Activated T-cell treated with anti-CD3 and anti-CD28 coated beads, Interleukin-2, amount 50 U/mL, for 24 hours (primary cell): Measurements from ENCODE around the gene RASSF3.
A peak's percentile ranks its signal among the peaks of the same experiment; 100 is the strongest.

Experiments used
- DNase-seq: peaks from one replicate; pipeline ENCODE4 v3.0.0-alpha.2; 2020
- H3K27ac Mint-ChIP-seq: 2 replicates; pipeline ENCODE4 v1.8.0; 2020; ENCODE audit warnings: mild to moderate bottlenecking, mixed read lengths
- H3K27me3 Mint-ChIP-seq: 2 replicates; pipeline ENCODE4 v1.8.0; 2020; ENCODE audit warnings: mixed read lengths
- H3K36me3 Mint-ChIP-seq: 2 replicates; pipeline ENCODE4 v1.8.0; 2020; ENCODE audit warnings: low read depth, mixed read lengths
- H3K4me1 Mint-ChIP-seq: 2 replicates; pipeline ENCODE4 v1.8.0; 2020; ENCODE audit warnings: low read depth, mixed read lengths
- H3K4me3 Mint-ChIP-seq: 2 replicates; pipeline ENCODE4 v1.8.0; 2020; ENCODE audit warnings: mild to moderate bottlenecking, moderate library complexity, mixed read lengths
- H3K9me3 Mint-ChIP-seq: 2 replicates; pipeline ENCODE4 v1.8.0; 2020; ENCODE audit warnings: mixed read lengths

Gene RASSF3

GRCh38 chr12:64610079-64610659 is at the start of gene RASSF3:
Gene RASSF3 (plus strand): TSS chr12:64610495. CDS start chr12:64610633, 138 bp downstream.
- no peaks in the 10 kb centered on the region for H3K9me3 Mint-ChIP-seq
- peak within 1 kb of the TSS; percentile 96 for H3K4me3 Mint-ChIP-seq
- no peaks in the 10 kb centered on the region for H3K27me3 Mint-ChIP-seq
- H3K4me1 Mint-ChIP-seq: peaks cover 47% of the 10 kb centered on the region
- H3K36me3 Mint-ChIP-seq: peaks cover 45% of the 10 kb centered on the region
- H3K27ac Mint-ChIP-seq: peak within 1 kb of the TSS; percentile 96
- peak; percentile 81 for DNase-seq

GRCh38 chr12:64561302-64562136 is 48.8 kb upstream of the RASSF3 start:
- peaks cover 4% of the 10 kb centered on the region for H3K4me1 Mint-ChIP-seq
- H3K9me3 Mint-ChIP-seq: no peaks in the 10 kb centered on the region
- DNase-seq: no peak
- no peaks in the 10 kb centered on the region for H3K27me3 Mint-ChIP-seq
- H3K4me3 Mint-ChIP-seq: no peak overlapping the region
- no peak overlapping the region for H3K27ac Mint-ChIP-seq
- H3K36me3 Mint-ChIP-seq: no peaks in the 10 kb centered on the region

- no peak overlapping the region for H3K27ac Mint-ChIP-seq
- peaks cover 18% of the 10 kb centered on the region for H3K4me1 Mint-ChIP-seq
- no peak for DNase-seq
- H3K36me3 Mint-ChIP-seq: no peaks in the 10 kb centered on the region
- no peaks in the 10 kb centered on the region for H3K9me3 Mint-ChIP-seq
- H3K27me3 Mint-ChIP-seq: no peaks in the 10 kb centered on the region
- no peak overlapping the region for H3K4me3 Mint-ChIP-seq
These were observed 44.2 kb upstream of the RASSF3 start for GRCh38 chr12:64566122-64566521.

DNA sequence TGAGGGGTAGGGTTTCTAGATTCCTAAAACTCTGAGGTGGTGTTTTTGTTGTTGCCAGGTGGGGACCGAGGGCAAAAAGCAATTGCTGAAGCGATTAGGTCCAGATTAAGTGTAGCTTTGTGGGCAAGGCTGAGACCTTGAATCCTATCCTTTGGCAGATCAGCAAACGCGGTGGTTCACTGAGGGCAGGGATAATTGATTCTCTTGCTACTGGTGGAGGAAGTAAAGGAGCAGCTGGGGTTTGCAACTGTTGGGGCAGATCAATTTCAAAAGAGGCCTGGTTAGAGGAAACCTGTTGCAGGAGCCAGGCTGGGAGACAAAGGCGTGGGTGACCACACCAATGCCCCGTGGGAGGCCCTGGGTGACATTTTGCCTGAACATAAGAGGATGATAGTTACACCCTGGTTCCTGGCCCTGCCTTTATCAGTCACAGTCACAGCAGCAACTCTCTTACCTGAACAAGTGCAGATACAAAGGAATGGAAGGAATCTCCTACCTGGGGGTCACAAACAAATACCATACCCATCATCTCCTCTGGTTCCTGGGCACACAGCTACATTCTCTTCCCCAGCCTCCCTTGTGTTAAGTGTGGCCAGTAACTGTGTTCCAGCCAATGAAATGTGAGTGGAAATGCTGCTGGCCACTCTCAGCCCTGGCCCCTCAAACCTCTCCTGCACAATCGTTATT is 43.3 kb upstream of the RASSF3 start:
- Mint-ChIP-seq H3K27me3 (no peaks in the 10 kb centered on the region), H3K9me3 (no peaks in the 10 kb centered on the region), H3K4me1 (peaks cover 24% of the 10 kb centered on the region), H3K36me3 (no peaks in the 10 kb centered on the region), H3K4me3 (no peak overlapping the region), H3K27ac (no peak overlapping the region)
- DNase-seq: no peak

- Mint-ChIP-seq H3K27me3 (no peaks in the 10 kb centered on the region), H3K9me3 (no peaks in the 10 kb centered on the region), H3K4me3 (no peak overlapping the region), H3K4me1 (peaks cover 25% of the 10 kb centered on the region), H3K36me3 (no peaks in the 10 kb centered on the region), H3K27ac (no peak overlapping the region)
- DNase-seq: no peak
These were observed 42.7 kb upstream of the RASSF3 start for GRCh38 chr12:64567570-64567969.

- H3K27me3 Mint-ChIP-seq: no peaks in the 10 kb centered on the region
These were observed 42.0 kb upstream of the RASSF3 start for GRCh38 chr12:64568298-64568697.

GRCh38 chr12:64569923-64570691 is 40.2 kb upstream of the RASSF3 start:
- DNase-seq: no peak
- Mint-ChIP-seq H3K4me3 (no peak overlapping the region), H3K9me3 (no peaks in the 10 kb centered on the region), H3K36me3 (no peaks in the 10 kb centered on the region), H3K27me3 (no peaks in the 10 kb centered on the region), H3K4me1 (peaks cover 25% of the 10 kb centered on the region), H3K27ac (no peak overlapping the region)

More at GRCh38 chr12:64568298-64568697, 42.0 kb upstream of the RASSF3 start:
- Mint-ChIP-seq H3K36me3 (no peaks in the 10 kb centered on the region), H3K9me3 (no peaks in the 10 kb centered on the region), H3K27ac (no peak overlapping the region), H3K4me3 (no peak overlapping the region), H3K4me1 (peaks cover 25% of the 10 kb centered on the region)
- no peak for DNase-seq

GRCh38 chr12:64571411-64571810 is 38.9 kb upstream of the RASSF3 start:
- Mint-ChIP-seq H3K36me3 (no peaks in the 10 kb centered on the region), H3K27me3 (no peaks in the 10 kb centered on the region), H3K9me3 (peaks cover 5% of the 10 kb centered on the region), H3K27ac (peak overlapping the region; percentile 53), H3K4me1 (peaks cover 25% of the 10 kb centered on the region), H3K4me3 (no peak overlapping the region)
- no peak for DNase-seq

DNA sequence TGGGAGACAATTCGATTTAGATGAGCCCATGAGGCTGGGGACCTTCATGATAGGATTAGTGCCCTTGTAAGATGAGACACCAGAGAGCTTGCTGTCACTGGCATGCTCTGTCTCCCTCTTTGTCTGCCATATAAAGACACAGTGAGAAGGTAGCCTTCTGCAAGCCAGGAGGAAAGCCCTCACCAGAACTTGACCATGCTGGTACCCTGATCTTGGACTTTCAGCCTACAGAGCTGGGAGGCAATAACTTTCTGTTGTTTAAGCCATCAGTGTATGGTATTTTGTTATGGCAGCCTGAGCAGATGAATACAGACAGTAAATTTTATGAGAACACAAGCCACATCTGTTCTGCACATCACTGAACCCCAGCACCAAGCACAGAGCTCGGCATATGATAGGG is 38.1 kb upstream of the RASSF3 start:
- H3K27ac Mint-ChIP-seq: no peak overlapping the region
- no peaks in the 10 kb centered on the region for H3K36me3 Mint-ChIP-seq
- no peaks in the 10 kb centered on the region for H3K27me3 Mint-ChIP-seq
- H3K4me3 Mint-ChIP-seq: no peak overlapping the region
- peaks cover 23% of the 10 kb centered on the region for H3K4me1 Mint-ChIP-seq
- peaks cover 5% of the 10 kb centered on the region for H3K9me3 Mint-ChIP-seq
- DNase-seq: no peak

DNA sequence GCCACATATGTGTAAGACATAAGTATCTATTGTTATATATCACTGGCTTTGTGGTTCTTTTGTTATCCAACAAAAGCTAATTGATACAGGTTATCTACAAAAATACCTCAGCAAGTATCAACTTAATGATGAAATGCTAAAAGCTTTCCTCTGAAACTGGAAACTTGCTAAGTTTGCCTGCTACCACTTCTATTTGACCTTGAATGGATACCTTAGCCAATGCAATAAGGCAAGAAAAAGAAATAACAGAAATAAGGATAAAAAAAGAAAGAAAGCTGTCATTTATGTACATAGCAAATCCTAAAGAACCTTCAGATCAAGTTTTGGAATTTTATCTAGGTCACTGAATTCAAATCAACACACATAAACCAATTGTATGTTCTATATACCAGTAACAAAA is 35.5 kb upstream of the RASSF3 start:
- DNase-seq: no peak
- no peaks in the 10 kb centered on the region for H3K36me3 Mint-ChIP-seq
- peaks cover 5% of the 10 kb centered on the region for H3K9me3 Mint-ChIP-seq
- H3K27ac Mint-ChIP-seq: no peak overlapping the region
- H3K4me3 Mint-ChIP-seq: no peak overlapping the region
- H3K4me1 Mint-ChIP-seq: peaks cover 12% of the 10 kb centered on the region
- no peaks in the 10 kb centered on the region for H3K27me3 Mint-ChIP-seq

GRCh38 chr12:64577046-64577445 is 33.2 kb upstream of the RASSF3 start:
- peaks cover 5% of the 10 kb centered on the region for H3K9me3 Mint-ChIP-seq
- no peak overlapping the region for H3K27ac Mint-ChIP-seq
- H3K36me3 Mint-ChIP-seq: no peaks in the 10 kb centered on the region
- no peaks in the 10 kb centered on the region for H3K4me1 Mint-ChIP-seq
- DNase-seq: no peak
- H3K27me3 Mint-ChIP-seq: no peaks in the 10 kb centered on the region
- no peak overlapping the region for H3K4me3 Mint-ChIP-seq

DNA sequence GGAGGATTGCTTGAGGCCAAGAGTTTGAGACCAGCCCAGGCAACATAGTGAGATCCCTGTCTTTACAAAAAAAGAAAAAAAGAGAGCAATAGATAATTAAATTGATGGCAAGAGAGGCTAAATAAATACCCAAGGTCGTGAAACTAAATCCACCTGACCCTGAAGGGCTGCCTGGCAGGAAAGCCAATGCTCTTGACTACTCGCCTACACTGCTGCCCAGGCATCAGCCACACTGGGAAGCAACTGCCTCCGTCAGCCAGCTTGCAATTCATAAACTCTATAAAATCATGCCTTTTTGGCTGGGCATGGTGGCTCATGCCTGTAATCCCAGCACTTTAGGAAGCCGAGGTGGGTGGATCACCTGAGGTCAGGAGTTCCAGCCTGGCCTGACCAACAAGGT is 31.7 kb upstream of the RASSF3 start:
- no peaks in the 10 kb centered on the region for H3K36me3 Mint-ChIP-seq
- no peak overlapping the region for H3K4me3 Mint-ChIP-seq
- H3K9me3 Mint-ChIP-seq: peaks cover 5% of the 10 kb centered on the region
- no peak for DNase-seq
- no peaks in the 10 kb centered on the region for H3K27me3 Mint-ChIP-seq
- peaks cover 13% of the 10 kb centered on the region for H3K4me1 Mint-ChIP-seq
- H3K27ac Mint-ChIP-seq: no peak overlapping the region

DNA sequence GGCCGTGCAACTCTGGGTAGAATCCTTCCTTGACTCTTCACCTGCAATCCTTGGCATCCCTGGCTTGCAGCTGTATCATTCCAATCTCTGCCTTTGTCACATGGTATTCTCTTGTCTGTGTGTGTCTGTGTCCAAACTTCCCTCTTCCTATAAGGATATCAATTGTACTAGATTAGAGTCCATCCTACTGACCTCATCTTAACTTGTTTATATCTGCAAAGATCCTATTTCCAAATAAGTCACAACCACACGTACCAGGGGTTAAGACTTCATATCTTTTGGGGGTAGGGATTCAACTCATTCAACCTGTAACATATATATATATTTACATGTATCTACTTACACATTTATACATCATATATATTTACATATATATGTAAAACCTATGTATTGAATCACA is 29.6 kb upstream of the RASSF3 start:
- DNase-seq: no peak
- H3K4me3 Mint-ChIP-seq: no peak overlapping the region
- no peaks in the 10 kb centered on the region for H3K27me3 Mint-ChIP-seq
- H3K4me1 Mint-ChIP-seq: peaks cover 26% of the 10 kb centered on the region
- H3K27ac Mint-ChIP-seq: no peak overlapping the region
- no peaks in the 10 kb centered on the region for H3K36me3 Mint-ChIP-seq
- H3K9me3 Mint-ChIP-seq: peaks cover 3% of the 10 kb centered on the region

DNA sequence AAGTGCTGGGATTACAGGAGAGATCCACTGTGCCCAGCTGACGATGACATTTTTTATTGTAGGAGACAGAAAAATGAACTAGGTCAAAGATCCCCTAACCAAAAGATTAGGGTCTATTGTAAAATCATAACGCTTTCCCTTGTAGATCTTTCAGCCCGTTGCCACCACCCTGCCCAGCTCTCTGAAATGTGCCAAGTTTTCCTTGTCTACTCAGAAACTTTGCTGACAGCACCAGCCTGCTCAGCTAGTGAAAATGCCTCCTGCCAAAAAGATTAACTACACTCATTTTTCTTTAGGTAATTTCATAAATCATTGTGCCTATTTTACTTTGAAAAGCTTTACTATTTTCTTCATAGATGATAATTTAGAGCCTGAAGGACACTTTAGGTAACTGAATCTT is 28.2 kb upstream of the RASSF3 start:
- Mint-ChIP-seq H3K27ac (no peak overlapping the region), H3K36me3 (no peaks in the 10 kb centered on the region), H3K4me3 (no peak overlapping the region), H3K4me1 (peaks cover 26% of the 10 kb centered on the region), H3K27me3 (no peaks in the 10 kb centered on the region), H3K9me3 (no peaks in the 10 kb centered on the region)
- DNase-seq: no peak
